PC-3 (cell line): ENCODE measurements around the gene R3HDM2. TPM values are rescaled to one million over a fixed set of nuclear protein-coding genes. Genes with fewer than 3 reads are reported as not detected.

Experiments used
- ATAC-seq: fragments of 200-7000 bp; cut with Tn5 transposase; 2 replicates; pipeline ENCODE4 v1.9.1; 2020; ENCODE audit warnings: mild to moderate bottlenecking, moderate library complexity
- BruUV-seq: library from RNA; stranded (reverse); fragments of 400-500 nt; replicated peaks from 2 replicates; lab custom pipeline; 2021; lab: Mats Ljungman, UMichigan
- CTCF ChIA-PET: fragments of 300-600 bp; sonication (Branson Sonifier 250); formaldehyde crosslinking; loops from one replicate; lab custom pipeline; 2022; ENCODE audit warnings: antibody characterized with exemption; lab: Charles Lee
- POLR2A ChIA-PET: fragments of 300-600 bp; sonication (Branson Sonifier 250); formaldehyde crosslinking; loops from one replicate; lab custom pipeline; 2022; ENCODE audit warnings: antibody characterized with exemption; ENCODE audit not compliant: unreplicated experiment; lab: Charles Lee
- DNase-seq: peaks from one replicate; pipeline ENCODE4 v3.0.0-alpha.2; 2015
- H2AFZ ChIP-seq: fragments of 300-600 bp; sonication (generic); 2 replicates; pipeline ENCODE4 v1.6.0; 2016; ENCODE audit warnings: antibody characterized with exemption, low read length
- H3F3A ChIP-seq: fragments of 300-600 bp; sonication (generic); one replicate; pipeline ENCODE4 v1.6.0; 2017; ENCODE audit warnings: antibody characterized with exemption, low read length, control low read depth, mild to moderate bottlenecking; ENCODE audit not compliant: unreplicated experiment
- H3K27ac ChIP-seq: fragments of 300-600 bp; sonication (generic); 2 replicates; pipeline ENCODE4 v1.5.1; 2016; ENCODE audit warnings: mild to moderate bottlenecking, low read length
- H3K27me3 ChIP-seq: fragments of 300-600 bp; sonication (generic); 2 replicates; pipeline ENCODE4 v1.6.1; 2016; ENCODE audit warnings: low read length, mixed read lengths
- H3K36me3 ChIP-seq: fragments of 300-600 bp; sonication (generic); 2 replicates; pipeline ENCODE4 v1.6.1; 2016; ENCODE audit warnings: low read depth, mixed run types, low read length, mixed read lengths
- H3K4me1 ChIP-seq: fragments of 300-600 bp; sonication (generic); 2 replicates; pipeline ENCODE4 v1.5.1; 2016; ENCODE audit warnings: low read length; ENCODE audit not compliant: insufficient read depth
- H3K4me2 ChIP-seq: fragments of 300-600 bp; sonication (generic); 2 replicates; pipeline ENCODE4 v1.6.0; 2016; ENCODE audit warnings: low read length
- H3K4me3 ChIP-seq: fragments of 300-600 bp; sonication (generic); 2 replicates; pipeline ENCODE4 v1.5.1; 2016; ENCODE audit warnings: mild to moderate bottlenecking, low read length, mixed read lengths
- H3K79me2 ChIP-seq: fragments of 300-600 bp; sonication (generic); 2 replicates; pipeline ENCODE4 v1.6.1; 2017; ENCODE audit warnings: low read length, mixed read lengths
- H3K9ac ChIP-seq: fragments of 300-600 bp; sonication (generic); 2 replicates; pipeline ENCODE4 v1.6.0; 2016; ENCODE audit warnings: mild to moderate bottlenecking, low read length
- H3K9me2 ChIP-seq: fragments of 300-600 bp; sonication (generic); replicated peaks from 2 replicates; pipeline ENCODE4 v1.6.1; 2016; ENCODE audit warnings: mixed run types, low read length, mixed read lengths
- H3K9me3 ChIP-seq: fragments of 300-600 bp; sonication (generic); 2 replicates; pipeline ENCODE4 v1.6.1; 2016; ENCODE audit warnings: low read length, mixed read lengths
- H4K20me1 ChIP-seq: fragments of 300-600 bp; sonication (generic); 2 replicates; pipeline ENCODE4 v1.6.1; 2016; ENCODE audit warnings: low read length, mixed read lengths
- EZH2 ChIP-seq: fragments of 300-600 bp; sonication (generic); IDR thresholded peaks from one replicate; pipeline ENCODE4 v1.6.1; 2017; ENCODE audit warnings: antibody characterized with exemption, mild to moderate bottlenecking, low read length; ENCODE audit not compliant: unreplicated experiment
- EZH2phosphoT487 ChIP-seq: fragments of 300-600 bp; sonication (generic); IDR thresholded peaks from 2 replicates; pipeline ENCODE4 v1.6.1; 2018; ENCODE audit warnings: mild to moderate bottlenecking, antibody characterized with exemption, low read length, borderline replicate concordance
- intact Hi-C: fragments of 100-400 bp; cut with micrococcal nuclease; formaldehyde crosslinking; loops from 2 replicates; pipeline ENCODE4 v1.9.0; 2023
- total RNA-seq: library from RNA; depleted of rRNA; stranded (reverse); fragments of >200 nt; gene quantifications from 2 replicates; pipeline ENCODE4 v1.2.3, GENCODE V29; 2014
- TF ChIP-seq, protein P1 (sequence below): fragments of 300-600 bp; sonication (generic); conservative IDR thresholded peaks from 2 replicates; pipeline ENCODE4 v1.5.1; 2017; ENCODE audit warnings: antibody characterized with exemption, low read depth, mild to moderate bottlenecking, low read length

Gene R3HDM2
- total RNA-seq, 1 experiment from 2014 or later = 14.0 TPM

DNA sequence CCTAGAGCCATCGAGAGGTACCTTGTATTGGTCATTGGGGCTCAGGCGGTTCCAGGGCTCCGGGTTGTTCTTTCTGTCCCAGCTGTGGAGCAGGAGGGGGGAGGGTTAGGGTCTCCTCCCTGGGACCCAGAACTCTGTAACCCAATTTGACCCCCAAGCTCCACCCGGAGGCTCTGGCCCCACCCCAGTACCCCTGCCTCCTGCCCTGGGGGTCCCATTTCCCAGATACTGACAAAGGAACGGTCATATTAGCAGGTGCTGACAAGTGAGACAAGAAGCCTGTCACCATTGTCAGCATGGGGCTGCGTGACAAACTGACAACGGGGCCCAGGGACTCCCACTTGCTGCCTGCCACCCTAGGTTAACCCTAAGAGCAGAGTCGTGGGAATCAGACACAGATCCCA, 195.1 kb downstream of the R3HDM2 start:
- H2AFZ ChIP-seq = no peak overlapping the region
- intact Hi-C loops = no loop called here
- H3K4me3 ChIP-seq = no peak overlapping the region
- peaks cover under 1% of the 10 kb centered on the region; the same call in 1 of the 2 replicates for H4K20me1 ChIP-seq
- H3K79me2 ChIP-seq = peaks cover 25% of the 10 kb centered on the region
- ChIA-PET CTCF (no interaction called here), POLR2A (no interaction called here)
- DNase-seq (no peak), ATAC-seq (no peak)
- H3K36me3 ChIP-seq = peaks cover 34% of the 10 kb centered on the region; the same call in 1 of the 2 replicates
- H3K27me3 ChIP-seq = no peaks in the 10 kb centered on the region
- no peaks in the 10 kb centered on the region for H3K9me3 ChIP-seq
- H3K27ac ChIP-seq = no peak overlapping the region
- TF ChIP-seq EZH2 (no peak), EZH2phosphoT487 (no peak)
- TF ChIP-seq, protein P1, sequence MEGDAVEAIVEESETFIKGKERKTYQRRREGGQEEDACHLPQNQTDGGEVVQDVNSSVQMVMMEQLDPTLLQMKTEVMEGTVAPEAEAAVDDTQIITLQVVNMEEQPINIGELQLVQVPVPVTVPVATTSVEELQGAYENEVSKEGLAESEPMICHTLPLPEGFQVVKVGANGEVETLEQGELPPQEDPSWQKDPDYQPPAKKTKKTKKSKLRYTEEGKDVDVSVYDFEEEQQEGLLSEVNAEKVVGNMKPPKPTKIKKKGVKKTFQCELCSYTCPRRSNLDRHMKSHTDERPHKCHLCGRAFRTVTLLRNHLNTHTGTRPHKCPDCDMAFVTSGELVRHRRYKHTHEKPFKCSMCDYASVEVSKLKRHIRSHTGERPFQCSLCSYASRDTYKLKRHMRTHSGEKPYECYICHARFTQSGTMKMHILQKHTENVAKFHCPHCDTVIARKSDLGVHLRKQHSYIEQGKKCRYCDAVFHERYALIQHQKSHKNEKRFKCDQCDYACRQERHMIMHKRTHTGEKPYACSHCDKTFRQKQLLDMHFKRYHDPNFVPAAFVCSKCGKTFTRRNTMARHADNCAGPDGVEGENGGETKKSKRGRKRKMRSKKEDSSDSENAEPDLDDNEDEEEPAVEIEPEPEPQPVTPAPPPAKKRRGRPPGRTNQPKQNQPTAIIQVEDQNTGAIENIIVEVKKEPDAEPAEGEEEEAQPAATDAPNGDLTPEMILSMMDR = no peak
- H3K4me1 ChIP-seq = peaks cover 27% of the 10 kb centered on the region
- H3F3A ChIP-seq = no peaks in the 10 kb centered on the region
- no peak overlapping the region for H3K9ac ChIP-seq
- no TSS peak for BruUV-seq
- H3K9me2 ChIP-seq = no peaks in the 10 kb centered on the region
- no peak overlapping the region for H3K4me2 ChIP-seq

DNA sequence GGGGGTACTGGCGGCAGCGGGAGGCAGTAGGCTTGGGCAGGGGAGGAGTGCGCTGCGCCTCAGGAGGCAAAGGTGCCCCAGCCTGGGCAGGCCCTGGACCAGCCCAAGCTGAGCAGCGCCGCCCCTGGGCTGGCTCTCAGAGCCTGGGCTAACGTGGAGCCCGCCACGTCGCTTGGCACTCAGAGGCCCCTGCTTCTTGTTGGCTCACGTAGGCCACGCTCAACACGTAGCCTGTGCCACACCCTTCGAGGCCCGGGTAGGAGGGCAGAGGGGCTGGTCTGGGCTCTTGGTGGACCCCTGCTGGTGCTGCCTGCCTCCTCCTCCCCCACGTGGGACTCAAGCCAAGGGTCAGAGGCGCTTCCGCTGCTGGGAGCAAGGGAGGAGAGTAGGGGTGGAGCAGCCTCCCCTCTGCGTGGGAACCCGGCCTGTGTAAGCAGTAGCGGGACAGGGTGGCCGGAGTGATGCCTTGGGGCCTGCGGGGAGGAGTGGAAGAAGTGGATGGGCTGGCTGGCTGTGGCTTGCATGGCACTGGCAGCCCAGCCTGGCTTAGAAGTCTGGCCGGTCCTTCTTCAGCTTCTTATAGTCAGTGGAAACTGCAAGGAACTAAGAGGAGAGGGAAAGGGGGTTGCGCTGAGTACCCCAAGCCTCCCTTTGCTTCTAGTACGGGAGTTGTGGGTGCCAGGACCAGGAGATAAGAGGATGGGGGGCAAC, 195.7 kb downstream of the R3HDM2 start:
- ChIA-PET CTCF (no interaction called here), POLR2A (no interaction called here)
- peaks cover 26% of the 10 kb centered on the region for H3K4me1 ChIP-seq
- H2AFZ ChIP-seq = no peak overlapping the region
- H3K27me3 ChIP-seq = no peaks in the 10 kb centered on the region
- H3K27ac ChIP-seq = no peak overlapping the region
- H4K20me1 ChIP-seq = peaks cover 2% of the 10 kb centered on the region; the same call in 1 of the 2 replicates
- no peaks in the 10 kb centered on the region for H3F3A ChIP-seq
- TF ChIP-seq, protein P1 = no peak
- TF ChIP-seq EZH2phosphoT487 = no peak
- no peak overlapping the region for H3K9ac ChIP-seq
- no peaks in the 10 kb centered on the region for H3K9me2 ChIP-seq
- DNase-seq (no peak), ATAC-seq (no peak)
- peaks cover 31% of the 10 kb centered on the region for H3K79me2 ChIP-seq
- no peak overlapping the region for H3K4me2 ChIP-seq
- H3K9me3 ChIP-seq = no peaks in the 10 kb centered on the region
- intact Hi-C loops = no loop called here
- H3K36me3 ChIP-seq = peaks cover 34% of the 10 kb centered on the region; the same call in 1 of the 2 replicates
- no peak overlapping the region for H3K4me3 ChIP-seq
- no TSS peak for BruUV-seq

DNA sequence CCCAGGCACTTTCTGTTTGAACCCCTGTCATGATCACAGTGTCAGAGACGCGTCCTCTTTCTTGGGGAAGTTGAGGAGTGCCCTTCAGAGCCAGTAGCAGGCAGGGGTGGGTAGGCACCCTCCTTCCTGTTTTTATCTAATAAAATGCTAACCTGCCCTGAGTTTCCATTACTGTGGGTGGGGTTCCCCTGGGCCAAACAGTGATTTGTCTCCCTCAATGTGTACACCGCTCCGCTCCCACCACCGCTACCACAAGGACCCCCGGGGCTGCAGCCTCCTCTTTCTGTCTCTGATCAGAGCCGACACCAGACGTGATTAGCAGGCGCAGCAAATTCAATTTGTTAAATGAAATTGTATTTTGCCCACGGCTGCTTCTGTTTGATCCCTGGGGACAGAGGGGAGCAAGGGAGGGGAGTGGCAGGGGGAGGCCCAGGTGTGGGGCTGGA, 196.2 kb downstream of the R3HDM2 start:
- H3K79me2 ChIP-seq = peaks cover 36% of the 10 kb centered on the region
- H3K4me3 ChIP-seq = no peak overlapping the region
- DNase-seq = no peak
- CTCF ChIA-PET = no interaction called here
- no peak overlapping the region for H2AFZ ChIP-seq
- H3K9me2 ChIP-seq = no peaks in the 10 kb centered on the region
- BruUV-seq = no TSS peak
- ATAC-seq = no peak
- no peaks in the 10 kb centered on the region for H3K27me3 ChIP-seq
- intact Hi-C loops = no loop called here
- no peak overlapping the region for H3K9ac ChIP-seq
- H3K9me3 ChIP-seq = no peaks in the 10 kb centered on the region
- TF ChIP-seq EZH2 = no peak
- TF ChIP-seq EZH2phosphoT487 = no peak
- TF ChIP-seq, protein P1 = no peak
- POLR2A ChIA-PET = no interaction called here
- no peak overlapping the region for H3K4me2 ChIP-seq
- H3K4me1 ChIP-seq = peaks cover 20% of the 10 kb centered on the region
- H3F3A ChIP-seq = no peaks in the 10 kb centered on the region
- peaks cover 34% of the 10 kb centered on the region; the same call in 1 of the 2 replicates for H3K36me3 ChIP-seq
- no peak overlapping the region for H3K27ac ChIP-seq
- H4K20me1 ChIP-seq = peaks cover 2% of the 10 kb centered on the region; the same call in 1 of the 2 replicates
